Sigmoid colon (tissue), 7 donors: ENCODE results near the gene RASSF5. TPM values are rescaled to one million over a fixed set of nuclear protein-coding genes. Genes with fewer than 3 reads are reported as not detected.

Source experiments
- DNase-seq: peaks from one replicate; pipeline ENCODE4 v3.0.0-alpha.2; 2019
- H3K27ac ChIP-seq, 4 donors: fragments of 200-600 bp; sonication (generic); one replicate each; pipeline ENCODE4 v1.5.1; 2016 to 2019; ENCODE audit warnings: mild to moderate bottlenecking in 1 of 4
- H3K27me3 ChIP-seq, 3 donors: fragments of 200-600 bp; sonication (generic); one replicate each; pipeline ENCODE4 v1.5.1; 2019; ENCODE audit warnings: mild to moderate bottlenecking in 1 of 3
- H3K36me3 ChIP-seq, 4 donors: fragments of 200-600 bp; sonication (generic); one replicate each; pipeline ENCODE4 v1.5.1; 2016 to 2019
- H3K4me1 ChIP-seq, 4 donors: fragments of 200-600 bp; sonication (generic); one replicate each; pipeline ENCODE4 v1.5.1; 2017 to 2019
- H3K4me3 ChIP-seq, 4 donors: fragments of 200-600 bp; sonication (generic); one replicate each; pipeline ENCODE4 v1.5.1; 2017 to 2019; ENCODE audit warnings: mild to moderate bottlenecking in 2 of 4, moderate library complexity in 1 of 4
- H3K9me3 ChIP-seq, 4 donors: fragments of 200-600 bp in 3 of 4; sonication (generic) in 3 of 4; one replicate each; pipeline versions ENCODE4 v1.5.1 to v1.6.1; 2013 to 2019
- EP300 ChIP-seq, 4 donors: sonication (generic); formaldehyde crosslinking; IDR thresholded peaks; one replicate each; pipeline ENCODE4 v1.6.1; 2017; ENCODE audit warnings: antibody characterized with exemption in 4 of 4
- POLR2A ChIP-seq, 2 donors: fragments of 450-650 bp; IDR thresholded peaks; one replicate each; pipeline ENCODE4 v1.6.1; 2016; ENCODE audit warnings: antibody characterized with exemption in 2 of 2, mild to moderate bottlenecking in 2 of 2, moderate library complexity in 2 of 2
- POLR2AphosphoS5 ChIP-seq, 4 donors: sonication (generic); formaldehyde crosslinking; IDR thresholded peaks; one replicate each; pipeline ENCODE4 v1.6.1; 2017; ENCODE audit warnings: antibody characterized with exemption in 4 of 4
- WGBS, 2 donors: extraction: QIAGEN DNeasy Blood & Tissue Kit; methylation state at CpG; one replicate each; pipeline ENCODE4 v1.1.7; 2013; 5-methylcytosine and 5-hydroxymethylcytosine counted together
- intact Hi-C: fragments of 100-400 bp; cut with DNase I; formaldehyde crosslinking; loops from one replicate; pipeline ENCODE4 v1.15.1; 2023
- polyA plus RNA-seq, 3 donors: library from polyadenylated mRNA; stranded (reverse); fragments of 200-250 nt; gene quantifications; one replicate each; pipeline ENCODE4 v1.2.3, GENCODE V29; 2013
- total RNA-seq, 4 donors: library from RNA; depleted of rRNA; stranded (reverse); fragments of >200 nt; gene quantifications; one replicate each; pipeline ENCODE4 v1.1.0, GENCODE V29; 2016
- TF ChIP-seq, protein P1 (sequence below), 4 experiments: fragments of 450-650 bp in 3 of 4; fragments of 200-600 bp in 1 of 4; IDR thresholded peaks; one replicate each; pipeline ENCODE4 v1.5.1; 2016 to 2019; ENCODE audit warnings: antibody characterized with exemption in 4 of 4, mild to moderate bottlenecking in 3 of 4, moderate library complexity in 2 of 4
- donor health status: healthy with polysubstance abuse.
- donor health status: Bipolar disorder and iron deficiency.
- donor health status: healthy.

Gene RASSF5
- total and polyA plus RNA-seq, 7 donors = 2.5 to 25.9 (median 4.3) TPM

GRCh38 chr1:206477581-206478380 is 29.6 kb upstream of the RASSF5 start:
- Histone ChIP-seq H3K9me3 (no peaks in the 10 kb centered on the region), H3K27ac (no peak overlapping the region), H3K27me3 (no peaks in the 10 kb centered on the region), H3K36me3 (peaks cover 0 to 6% (median 0%) of the 10 kb centered on the region in 4 donors), H3K4me1 (peaks cover 0 to 6% (median 2%) of the 10 kb centered on the region in 4 donors), H3K4me3 (no peak overlapping the region)
- intact Hi-C loops = no loop called here
- TF ChIP-seq EP300 (IDR thresholded peaks at IDR 0.05) = no peak
- TF ChIP-seq, protein P1, sequence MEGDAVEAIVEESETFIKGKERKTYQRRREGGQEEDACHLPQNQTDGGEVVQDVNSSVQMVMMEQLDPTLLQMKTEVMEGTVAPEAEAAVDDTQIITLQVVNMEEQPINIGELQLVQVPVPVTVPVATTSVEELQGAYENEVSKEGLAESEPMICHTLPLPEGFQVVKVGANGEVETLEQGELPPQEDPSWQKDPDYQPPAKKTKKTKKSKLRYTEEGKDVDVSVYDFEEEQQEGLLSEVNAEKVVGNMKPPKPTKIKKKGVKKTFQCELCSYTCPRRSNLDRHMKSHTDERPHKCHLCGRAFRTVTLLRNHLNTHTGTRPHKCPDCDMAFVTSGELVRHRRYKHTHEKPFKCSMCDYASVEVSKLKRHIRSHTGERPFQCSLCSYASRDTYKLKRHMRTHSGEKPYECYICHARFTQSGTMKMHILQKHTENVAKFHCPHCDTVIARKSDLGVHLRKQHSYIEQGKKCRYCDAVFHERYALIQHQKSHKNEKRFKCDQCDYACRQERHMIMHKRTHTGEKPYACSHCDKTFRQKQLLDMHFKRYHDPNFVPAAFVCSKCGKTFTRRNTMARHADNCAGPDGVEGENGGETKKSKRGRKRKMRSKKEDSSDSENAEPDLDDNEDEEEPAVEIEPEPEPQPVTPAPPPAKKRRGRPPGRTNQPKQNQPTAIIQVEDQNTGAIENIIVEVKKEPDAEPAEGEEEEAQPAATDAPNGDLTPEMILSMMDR (IDR thresholded peaks at IDR 0.05) = no peak
- TF ChIP-seq POLR2AphosphoS5 (IDR thresholded peaks at IDR 0.05) = no peak
- no peak for TF ChIP-seq POLR2A (IDR thresholded peaks at IDR 0.05)
- DNase-seq = no peak
- WGBS, 2 donors = 91 to 96% methylated on average over 21 of the region's 21 CpGs

DNA sequence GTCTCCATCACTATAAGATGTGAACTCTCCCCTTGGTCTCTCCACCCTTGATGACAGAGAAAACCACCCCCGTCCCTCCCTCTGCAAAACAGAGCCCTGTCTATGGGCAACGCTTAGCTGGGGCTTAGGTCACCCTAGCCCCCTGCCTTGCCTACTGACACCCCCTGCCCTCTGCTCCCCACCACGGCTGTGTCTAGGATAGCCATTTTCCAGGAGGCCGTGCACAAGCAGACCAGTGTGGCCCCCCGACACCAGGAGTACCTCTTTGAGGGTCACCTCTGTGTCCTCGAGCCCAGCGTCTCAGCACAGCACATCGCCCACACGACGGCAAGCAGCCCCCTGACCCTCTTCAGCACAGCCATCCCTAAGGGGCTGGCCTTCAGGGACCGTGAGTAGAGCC is 28.6 kb upstream of the RASSF5 start:
- no peak overlapping the region for H3K4me3 ChIP-seq
- peaks cover 0 to 6% (median 2%) of the 10 kb centered on the region in 4 donors for H3K4me1 ChIP-seq
- peaks cover 0 to 6% (median 0%) of the 10 kb centered on the region in 4 donors for H3K36me3 ChIP-seq
- WGBS, 2 donors = 93% methylated on average over 11 of the region's 11 CpGs
- intact Hi-C loops = no loop called here
- no peaks in the 10 kb centered on the region for H3K9me3 ChIP-seq
- TF ChIP-seq, protein P1 (IDR thresholded peaks at IDR 0.05) = no peak
- TF ChIP-seq POLR2A (IDR thresholded peaks at IDR 0.05) = no peak
- TF ChIP-seq EP300 (IDR thresholded peaks at IDR 0.05) = no peak
- no peak for TF ChIP-seq POLR2AphosphoS5 (IDR thresholded peaks at IDR 0.05)
- no peak for DNase-seq
- no peak overlapping the region for H3K27ac ChIP-seq
- no peaks in the 10 kb centered on the region for H3K27me3 ChIP-seq

- Histone ChIP-seq H3K27ac (no peak overlapping the region), H3K4me3 (no peak overlapping the region), H3K4me1 (peaks cover 0 to 6% (median 2%) of the 10 kb centered on the region in 4 donors), H3K36me3 (peaks cover 0 to 6% (median 0%) of the 10 kb centered on the region in 4 donors), H3K9me3 (no peaks in the 10 kb centered on the region), H3K27me3 (no peaks in the 10 kb centered on the region)
- DNase-seq = peak; percentile 82
- no peak for TF ChIP-seq POLR2AphosphoS5 (IDR thresholded peaks at IDR 0.05)
- TF ChIP-seq, protein P1 (IDR thresholded peaks at IDR 0.05) = peak in 3 of 4 experiments; percentile 64 to 83 (median 69)
- intact Hi-C loops = no loop called here
- 79 to 83% methylated on average over 14 of the region's 14 CpGs for WGBS, 2 donors
These were observed 27.9 kb upstream of the RASSF5 start for GRCh38 chr1:206479183-206480125.

DNA sequence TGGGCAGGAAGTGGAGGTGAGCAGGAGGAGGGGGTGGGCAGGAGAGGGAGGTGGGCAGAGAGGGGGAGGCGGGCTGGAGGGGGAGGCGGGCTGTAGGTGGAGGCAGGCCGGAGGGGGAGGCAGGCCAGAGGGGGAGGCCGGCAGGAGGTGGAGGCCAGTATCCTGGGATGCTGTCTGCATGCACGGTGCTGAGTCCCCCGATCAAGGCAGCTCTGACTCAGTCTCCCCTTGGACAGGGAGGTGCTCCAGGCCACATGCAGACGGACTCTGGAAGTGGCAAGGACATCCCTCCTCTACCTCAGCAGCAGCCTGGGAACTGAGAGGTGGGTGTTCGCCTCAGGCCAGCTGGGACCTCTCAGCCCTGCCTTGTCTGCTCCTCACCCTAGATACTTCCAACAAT is 27.1 kb upstream of the RASSF5 start:
- WGBS, 2 donors = 94 to 96% methylated on average over 8 of the region's 8 CpGs
- no peak for DNase-seq

More for the DNA sequence above, 27.1 kb upstream of the RASSF5 start:
- intact Hi-C loops = no loop called here
- TF ChIP-seq POLR2A (IDR thresholded peaks at IDR 0.05) = no peak
- TF ChIP-seq EP300 (IDR thresholded peaks at IDR 0.05) = no peak
- TF ChIP-seq, protein P1 (IDR thresholded peaks at IDR 0.05) = no peak
- no peak for TF ChIP-seq POLR2AphosphoS5 (IDR thresholded peaks at IDR 0.05)
- peaks cover 0 to 6% (median 0%) of the 10 kb centered on the region in 4 donors for H3K36me3 ChIP-seq
- H3K4me3 ChIP-seq = no peak overlapping the region
- H3K27me3 ChIP-seq = no peaks in the 10 kb centered on the region
- H3K9me3 ChIP-seq = no peaks in the 10 kb centered on the region
- H3K4me1 ChIP-seq = peaks cover 0 to 6% (median 2%) of the 10 kb centered on the region in 4 donors
- H3K27ac ChIP-seq = no peak overlapping the region
